SU-DHL-6 (cell line): Measurements from ENCODE around the gene NGF.

ENCODE experiments used
- CTCF ChIP-seq: fragments of 200-600 bp; sonication (generic); IDR thresholded peaks from one replicate; pipeline ENCODE4 v1.5.1; 2017; ENCODE audit warnings: antibody characterized with exemption, mild to moderate bottlenecking, low read length, moderate library complexity; ENCODE audit not compliant: insufficient read depth, poor library complexity, severe bottlenecking
- EZH2phosphoT487 ChIP-seq: fragments of 200-600 bp; sonication (generic), shearing (Covaris generic); conservative IDR thresholded peaks from 2 replicates; pipeline ENCODE4 v1.6.1; 2018; ENCODE audit warnings: mild to moderate bottlenecking, antibody characterized with exemption, low read length, moderate library complexity, mixed read lengths

DNA sequence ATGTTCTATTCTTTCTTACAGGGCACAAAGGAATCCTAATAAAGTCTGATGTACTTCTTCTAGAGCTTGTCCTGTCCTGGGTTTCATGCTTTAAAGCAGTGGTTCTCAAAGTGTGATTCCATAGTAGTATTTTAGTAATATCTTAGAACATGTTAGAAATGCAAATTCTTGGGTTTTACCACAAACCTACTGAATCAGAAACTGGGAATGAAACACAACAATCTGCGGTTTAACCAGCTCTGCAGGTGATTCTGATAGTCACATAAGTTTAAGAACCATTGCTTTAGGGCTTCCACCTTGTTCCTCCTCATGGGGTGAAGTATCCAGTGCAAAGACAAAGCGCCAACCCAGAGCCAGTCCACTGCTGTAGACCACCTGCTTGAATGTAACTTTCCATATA, 41.1 kb downstream of the NGF start:
- TF ChIP-seq CTCF, result no peak
- no peak for TF ChIP-seq EZH2phosphoT487
